Fibroblast of lung (primary cell): ENCODE results near the gene VAMP5. TPM values are rescaled to one million over a fixed set of nuclear protein-coding genes. Genes with fewer than 3 reads are reported as not detected.
"Not testable (repeated sequence)": the region's sequence is repeated elsewhere in the genome, so short reads cannot be mapped to it uniquely, and the experiment has no call there.

Experiments used
- DNase-seq, 2 donors: peaks; one replicate each; pipeline versions ENCODE4 v3.0.0 to v3.0.0-alpha.2; 2010; ENCODE audit warnings: low read depth in 2 of 2
- H2AFZ ChIP-seq: 2 replicates; pipeline ENCODE4 v1.5.1; 2012; ENCODE audit warnings: low read length, control low read depth, inconsistent platforms
- H3K27ac ChIP-seq: 2 replicates; pipeline ENCODE4 v1.5.1; 2011; ENCODE audit warnings: low read length, control low read depth; ENCODE audit not compliant: insufficient read depth
- H3K27me3 ChIP-seq: 2 replicates; pipeline ENCODE4 v1.5.1; 2011; ENCODE audit warnings: mild to moderate bottlenecking, low read length; ENCODE audit not compliant: control insufficient read depth, insufficient read depth
- H3K36me3 ChIP-seq: 2 replicates; pipeline ENCODE4 v1.5.1; 2011; ENCODE audit warnings: low read length; ENCODE audit not compliant: control insufficient read depth, insufficient read depth
- H3K4me1 ChIP-seq: 2 replicates; pipeline ENCODE4 v1.5.1; 2011; ENCODE audit warnings: low read length; ENCODE audit not compliant: control insufficient read depth, insufficient read depth; ENCODE audit errors: extremely low read depth
- H3K4me2 ChIP-seq: 2 replicates; pipeline ENCODE4 v1.5.1; 2011; ENCODE audit warnings: low read length, control low read depth; ENCODE audit not compliant: insufficient read depth; ENCODE audit errors: extremely low read depth
- H3K4me3 ChIP-seq, 4 experiments: fragments of 200-600 bp in 1 of 4; sonication (generic) in 1 of 4; replicated peaks in 1 of 4; 2 replicates each; pipeline ENCODE4 v1.5.1; 2011 to 2016; ENCODE audit warnings: low read length in 4 of 4, low read depth in 3 of 4, mild to moderate bottlenecking in 3 of 4, control low read depth in 2 of 4, inconsistent platforms in 1 of 4, mixed read lengths in 1 of 4; ENCODE audit not compliant: insufficient read depth in 1 of 4; ENCODE audit errors: control extremely low read depth in 1 of 4
- H3K79me2 ChIP-seq: 2 replicates; pipeline ENCODE4 v1.5.1; 2012; ENCODE audit warnings: mild to moderate bottlenecking, low read length, inconsistent platforms; ENCODE audit not compliant: control insufficient read depth, insufficient read depth
- H3K9ac ChIP-seq: 2 replicates; pipeline ENCODE4 v1.5.1; 2011; ENCODE audit warnings: mild to moderate bottlenecking, low read length, control low read depth; ENCODE audit not compliant: insufficient read depth
- H3K9me3 ChIP-seq: 2 replicates; pipeline ENCODE4 v1.5.1; 2012; ENCODE audit warnings: low read depth, low read length; ENCODE audit not compliant: control insufficient read depth, insufficient read depth
- H4K20me1 ChIP-seq: 2 replicates; pipeline ENCODE4 v1.5.1; 2011; ENCODE audit warnings: low read length; ENCODE audit not compliant: control insufficient read depth, insufficient read depth; ENCODE audit errors: extremely low read depth
- CTCF ChIP-seq, 2 donors: IDR thresholded peaks in 1 of 2; conservative IDR thresholded peaks in 1 of 2; 1 replicate in 1 of 2; 2 replicates in 1 of 2; pipeline ENCODE4 v1.5.1; 2011 to 2012; ENCODE audit warnings: low read length in 2 of 2, control low read depth in 1 of 2, inconsistent platforms in 1 of 2, low read depth in 1 of 2, mild to moderate bottlenecking in 1 of 2
- EZH2 ChIP-seq: IDR thresholded peaks from 2 replicates; pipeline ENCODE4 v1.5.1; 2012; ENCODE audit warnings: low read length, control low read depth, mild to moderate bottlenecking; ENCODE audit errors: missing control alignments
- polyA plus RNA-seq, 2 donors: library from polyadenylated mRNA; depleted of rRNA in 1 of 2; stranded (reverse) in 1 of 2; unstranded in 1 of 2; fragments of >200 nt; gene quantifications; 2 replicates each; pipeline ENCODE4 v1.2.1, GENCODE V29; 2011 to 2012; ENCODE audit warnings: missing spikeins in 1 of 2
- total RNA-seq: library from RNA; depleted of rRNA; stranded (reverse); fragments of >200 nt; gene quantifications from 2 replicates; pipeline ENCODE4 v1.2.1, GENCODE V29; 2014

Gene VAMP5
- total and polyA plus RNA-seq, 2 donors (not counting 1 experiment from before 2014, with no cell fraction given): 69.5 to 212 TPM

GRCh38 chr2:85589982-85590791 lies 6.0 kb downstream of the VAMP5 start:
- Histone ChIP-seq H3K27ac (peak overlapping the region; percentile 78), H3K9me3 (no peaks in the 10 kb centered on the region), H3K4me1 (peaks cover 45% of the 10 kb centered on the region), H2AFZ (no peak overlapping the region), H4K20me1 (no peaks in the 10 kb centered on the region), H3K27me3 (no peaks in the 10 kb centered on the region), H3K4me2 (peak overlapping the region; percentile 41), H3K4me3 (peak overlapping the region in 1 of 4 experiments; percentile 14), H3K9ac (peak overlapping the region; percentile 27), H3K36me3 (peaks cover 1% of the 10 kb centered on the region), H3K79me2 (peaks cover 8% of the 10 kb centered on the region)
- TF ChIP-seq EZH2 (no peak), CTCF (conservative IDR thresholded peaks at IDR 0.05 in 1 of 2, IDR thresholded peaks at IDR 0.05 in 1 of 2; ENCODE audit: low read depth in 1 of 2, low read length in 2 of 2) (no peak)
- DNase-seq: peak; percentile 73 to 100

GRCh38 chr2:85590950-85591349 lies 6.7 kb downstream of the VAMP5 start:
- Histone ChIP-seq H3K9me3 (no peaks in the 10 kb centered on the region), H3K9ac (peak overlapping the region; percentile 28), H2AFZ (no peak overlapping the region), H3K27me3 (no peaks in the 10 kb centered on the region), H3K27ac (peak overlapping the region; percentile 78), H3K79me2 (peaks cover 11% of the 10 kb centered on the region), H3K4me1 (peaks cover 40% of the 10 kb centered on the region), H3K36me3 (peaks cover 1% of the 10 kb centered on the region), H3K4me2 (peak overlapping the region; percentile 41), H3K4me3 (peak overlapping the region in 1 of 4 experiments; percentile 14), H4K20me1 (no peaks in the 10 kb centered on the region)
- no peak for TF ChIP-seq CTCF (conservative IDR thresholded peaks at IDR 0.05 in 1 of 2, IDR thresholded peaks at IDR 0.05 in 1 of 2; ENCODE audit: low read depth in 1 of 2, low read length in 2 of 2)
- no peak for TF ChIP-seq EZH2
- DNase-seq: no peak

- Histone ChIP-seq H3K9me3 (no peaks in the 10 kb centered on the region), H3K4me3 (no peak overlapping the region), H4K20me1 (no peaks in the 10 kb centered on the region), H2AFZ (no peak overlapping the region), H3K27me3 (no peaks in the 10 kb centered on the region), H3K9ac (no peak overlapping the region), H3K36me3 (peaks cover 1% of the 10 kb centered on the region), H3K79me2 (peaks cover 18% of the 10 kb centered on the region), H3K27ac (peak overlapping the region; percentile 78), H3K4me2 (no peak overlapping the region), H3K4me1 (peaks cover 40% of the 10 kb centered on the region)
- DNase-seq: no peak
- TF ChIP-seq EZH2 (no peak), CTCF (conservative IDR thresholded peaks at IDR 0.05 in 1 of 2, IDR thresholded peaks at IDR 0.05 in 1 of 2; ENCODE audit: low read depth in 1 of 2, low read length in 2 of 2) (no peak)
Measured at GRCh38 chr2:85591563-85591962, 7.3 kb downstream of the VAMP5 start.

- not testable (repeated sequence) for H3K36me3 ChIP-seq, DNase-seq, H3K9me3 ChIP-seq, H3K4me3 ChIP-seq, H2AFZ ChIP-seq, H4K20me1 ChIP-seq, H3K4me2 ChIP-seq, H3K27me3 ChIP-seq, H3K27ac ChIP-seq, H3K9ac ChIP-seq
- H3K4me1 ChIP-seq: peaks cover 42% of the 10 kb centered on the region
- H3K79me2 ChIP-seq: peaks cover 25% of the 10 kb centered on the region
Measured at GRCh38 chr2:85592299-85592698, 8.1 kb downstream of the VAMP5 start.
